Panc1 (cell line): ENCODE measurements around the gene POLR2F. TPM values are rescaled to one million over a fixed set of nuclear protein-coding genes. Genes with fewer than 3 reads are reported as not detected.

ENCODE experiments used
- ATAC-seq: fragments of 200-7000 bp; cut with Tn5 transposase; 2 replicates; pipeline ENCODE4 v1.9.1; 2020; ENCODE audit warnings: mild to moderate bottlenecking, moderate library complexity
- BruUV-seq: library from RNA; stranded (reverse); fragments of 400-500 nt; replicated peaks from 2 replicates; lab custom pipeline; 2021; lab: Mats Ljungman, UMichigan
- CTCF ChIA-PET: fragments of 300-600 bp; sonication (Branson Sonifier 250); formaldehyde crosslinking; loops from one replicate; lab custom pipeline; 2022; ENCODE audit warnings: antibody characterized with exemption; lab: Charles Lee
- POLR2A ChIA-PET: fragments of 300-600 bp; sonication (Branson Sonifier 250); formaldehyde crosslinking; loops from one replicate; lab custom pipeline; 2022; ENCODE audit warnings: antibody characterized with exemption; lab: Charles Lee
- DNase-seq: peaks from one replicate; pipeline ENCODE4 v3.0.0-alpha.2; 2010; ENCODE audit warnings: low read depth, low spot score
- H3K27ac ChIP-seq: 2 replicates; pipeline ENCODE4 v1.5.1; 2011; ENCODE audit warnings: mild to moderate bottlenecking, low read length, inconsistent platforms
- H3K27me3 ChIP-seq: fragments of 200-500 bp; sonication (Bioruptor generic); 2 replicates; pipeline ENCODE4 v1.6.0; 2014; ENCODE audit warnings: low read length, inconsistent platforms; ENCODE audit not compliant: control insufficient read depth, insufficient read depth
- H3K36me3 ChIP-seq: fragments of 200-500 bp; sonication (Bioruptor generic); 2 replicates; pipeline ENCODE4 v1.5.1; 2014; ENCODE audit warnings: inconsistent platforms, mild to moderate bottlenecking, low read length, moderate library complexity; ENCODE audit not compliant: control insufficient read depth, insufficient read depth
- H3K4me1 ChIP-seq: 2 replicates; pipeline ENCODE4 v1.5.1; 2011; ENCODE audit warnings: inconsistent platforms, mild to moderate bottlenecking, low read length, moderate library complexity; ENCODE audit not compliant: control insufficient read depth, insufficient read depth
- H3K4me3 ChIP-seq, 2 experiments: 2 replicates each; pipeline ENCODE4 v1.5.1; 2011 to 2012; ENCODE audit warnings: low read depth in 2 of 2, low read length in 2 of 2, mild to moderate bottlenecking in 2 of 2, inconsistent platforms in 1 of 2, moderate library complexity in 1 of 2
- H3K9me3 ChIP-seq: fragments of 200-500 bp; sonication (Bioruptor generic); 2 replicates; pipeline ENCODE4 v1.5.1; 2014; ENCODE audit warnings: low read depth, mild to moderate bottlenecking, inconsistent platforms, low read length, moderate library complexity; ENCODE audit not compliant: control insufficient read depth, insufficient read depth
- POLR2AphosphoS5 ChIP-seq: IDR thresholded peaks from 2 replicates; pipeline ENCODE4 v1.6.1; 2012; ENCODE audit warnings: mild to moderate bottlenecking, low read depth, low read length, moderate library complexity
- SIN3A ChIP-seq: IDR thresholded peaks from 2 replicates; pipeline ENCODE4 v1.6.1; 2012; ENCODE audit warnings: low read depth, mild to moderate bottlenecking, low read length, moderate library complexity, borderline replicate concordance; ENCODE audit not compliant: insufficient read depth
- TCF7L2 ChIP-seq: IDR thresholded peaks from 2 replicates; pipeline ENCODE4 v1.6.1; 2011; ENCODE audit warnings: mild to moderate bottlenecking, low read depth, low read length, inconsistent platforms
- in situ Hi-C: cut with HindIII; loops from 2 replicates; pipeline ENCODE4 v1.10.0; 2016; ENCODE audit warnings: low sequenced_read_pairs, low pct_unique_long_range_greater_than_20kb
- intact Hi-C: fragments of 100-400 bp; cut with micrococcal nuclease; formaldehyde crosslinking; loops from one replicate; pipeline ENCODE4 v1.10.0; 2022; ENCODE audit not compliant: unreplicated experiment
- total RNA-seq: library from RNA; stranded (reverse); gene quantifications from one replicate; pipeline ENCODE4 v1.2.1, GENCODE V29; 2021; ENCODE audit not compliant: unreplicated experiment
- TF ChIP-seq, protein P1 (sequence below): fragments of 450-650 bp; IDR thresholded peaks from 2 replicates; pipeline ENCODE4 v1.5.1; 2017; ENCODE audit warnings: mild to moderate bottlenecking
- TF ChIP-seq, protein P2 (sequence below), 2 experiments: IDR thresholded peaks; 2 replicates each; pipeline ENCODE4 v1.6.1; 2011 to 2012; ENCODE audit warnings: low read depth in 2 of 2, control low read depth in 1 of 2, low read length in 1 of 2, mild to moderate bottlenecking in 1 of 2, moderate library complexity in 1 of 2; ENCODE audit not compliant: insufficient read depth in 1 of 2

Gene POLR2F
- total RNA-seq, 1 experiment from 2014 or later, result 89.7 TPM

DNA sequence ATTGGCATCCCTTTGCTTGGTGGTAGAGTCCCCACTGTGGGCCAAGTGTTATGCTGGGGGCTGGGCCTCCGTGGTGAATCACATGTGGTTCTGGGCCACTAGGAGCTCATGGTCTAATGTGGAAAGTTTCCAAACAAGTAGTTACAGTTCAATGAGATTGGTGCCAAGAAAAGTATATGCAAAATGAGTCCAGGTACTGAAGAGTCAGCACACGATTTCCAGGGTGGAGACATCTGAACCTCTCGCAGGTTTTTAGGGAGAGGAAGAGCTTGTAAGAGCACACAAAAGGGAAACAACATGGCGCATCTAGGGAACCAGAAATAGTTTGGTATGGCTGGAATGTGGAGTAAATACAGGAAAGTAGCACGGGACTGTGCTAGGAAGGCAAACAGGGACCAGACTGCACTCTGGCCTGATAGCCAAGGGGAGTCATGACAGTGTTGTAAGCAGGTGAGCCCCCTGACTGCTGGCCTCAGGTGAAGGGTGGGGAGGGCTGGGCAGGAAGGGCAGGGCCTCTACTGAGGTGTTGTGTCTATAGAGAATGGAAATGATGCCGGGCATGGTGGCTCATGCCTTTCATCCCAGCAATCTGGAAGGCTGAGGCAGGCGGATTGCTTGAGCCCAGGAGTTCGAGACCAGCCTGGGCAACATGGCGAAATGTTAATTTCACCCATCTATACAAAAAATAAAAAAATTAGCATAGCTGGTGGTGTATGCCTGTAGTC lies 12.6 kb downstream of the POLR2F start:
- ATAC-seq (no peak), DNase-seq (no peak)
- CTCF ChIA-PET, result no interaction called here
- Histone ChIP-seq H3K4me1 (no peaks in the 10 kb centered on the region), H3K27me3 (no peaks in the 10 kb centered on the region), H3K4me3 (no peak overlapping the region), H3K27ac (no peak overlapping the region), H3K9me3 (no peaks in the 10 kb centered on the region), H3K36me3 (no peaks in the 10 kb centered on the region)
- BruUV-seq, result no TSS peak
- intact Hi-C loops (no loop called here), in situ Hi-C loops (no loop called here)
- TF ChIP-seq SIN3A, result no peak
- no peak for TF ChIP-seq POLR2AphosphoS5
- no peak for TF ChIP-seq TCF7L2
- TF ChIP-seq, protein P1, sequence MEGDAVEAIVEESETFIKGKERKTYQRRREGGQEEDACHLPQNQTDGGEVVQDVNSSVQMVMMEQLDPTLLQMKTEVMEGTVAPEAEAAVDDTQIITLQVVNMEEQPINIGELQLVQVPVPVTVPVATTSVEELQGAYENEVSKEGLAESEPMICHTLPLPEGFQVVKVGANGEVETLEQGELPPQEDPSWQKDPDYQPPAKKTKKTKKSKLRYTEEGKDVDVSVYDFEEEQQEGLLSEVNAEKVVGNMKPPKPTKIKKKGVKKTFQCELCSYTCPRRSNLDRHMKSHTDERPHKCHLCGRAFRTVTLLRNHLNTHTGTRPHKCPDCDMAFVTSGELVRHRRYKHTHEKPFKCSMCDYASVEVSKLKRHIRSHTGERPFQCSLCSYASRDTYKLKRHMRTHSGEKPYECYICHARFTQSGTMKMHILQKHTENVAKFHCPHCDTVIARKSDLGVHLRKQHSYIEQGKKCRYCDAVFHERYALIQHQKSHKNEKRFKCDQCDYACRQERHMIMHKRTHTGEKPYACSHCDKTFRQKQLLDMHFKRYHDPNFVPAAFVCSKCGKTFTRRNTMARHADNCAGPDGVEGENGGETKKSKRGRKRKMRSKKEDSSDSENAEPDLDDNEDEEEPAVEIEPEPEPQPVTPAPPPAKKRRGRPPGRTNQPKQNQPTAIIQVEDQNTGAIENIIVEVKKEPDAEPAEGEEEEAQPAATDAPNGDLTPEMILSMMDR, result no peak
- TF ChIP-seq, protein P2, sequence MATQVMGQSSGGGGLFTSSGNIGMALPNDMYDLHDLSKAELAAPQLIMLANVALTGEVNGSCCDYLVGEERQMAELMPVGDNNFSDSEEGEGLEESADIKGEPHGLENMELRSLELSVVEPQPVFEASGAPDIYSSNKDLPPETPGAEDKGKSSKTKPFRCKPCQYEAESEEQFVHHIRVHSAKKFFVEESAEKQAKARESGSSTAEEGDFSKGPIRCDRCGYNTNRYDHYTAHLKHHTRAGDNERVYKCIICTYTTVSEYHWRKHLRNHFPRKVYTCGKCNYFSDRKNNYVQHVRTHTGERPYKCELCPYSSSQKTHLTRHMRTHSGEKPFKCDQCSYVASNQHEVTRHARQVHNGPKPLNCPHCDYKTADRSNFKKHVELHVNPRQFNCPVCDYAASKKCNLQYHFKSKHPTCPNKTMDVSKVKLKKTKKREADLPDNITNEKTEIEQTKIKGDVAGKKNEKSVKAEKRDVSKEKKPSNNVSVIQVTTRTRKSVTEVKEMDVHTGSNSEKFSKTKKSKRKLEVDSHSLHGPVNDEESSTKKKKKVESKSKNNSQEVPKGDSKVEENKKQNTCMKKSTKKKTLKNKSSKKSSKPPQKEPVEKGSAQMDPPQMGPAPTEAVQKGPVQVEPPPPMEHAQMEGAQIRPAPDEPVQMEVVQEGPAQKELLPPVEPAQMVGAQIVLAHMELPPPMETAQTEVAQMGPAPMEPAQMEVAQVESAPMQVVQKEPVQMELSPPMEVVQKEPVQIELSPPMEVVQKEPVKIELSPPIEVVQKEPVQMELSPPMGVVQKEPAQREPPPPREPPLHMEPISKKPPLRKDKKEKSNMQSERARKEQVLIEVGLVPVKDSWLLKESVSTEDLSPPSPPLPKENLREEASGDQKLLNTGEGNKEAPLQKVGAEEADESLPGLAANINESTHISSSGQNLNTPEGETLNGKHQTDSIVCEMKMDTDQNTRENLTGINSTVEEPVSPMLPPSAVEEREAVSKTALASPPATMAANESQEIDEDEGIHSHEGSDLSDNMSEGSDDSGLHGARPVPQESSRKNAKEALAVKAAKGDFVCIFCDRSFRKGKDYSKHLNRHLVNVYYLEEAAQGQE (IDR thresholded peaks at IDR 0.05; ENCODE audit: insufficient read depth in 1 of 2, low read depth in 2 of 2, low read length in 1 of 2), result no peak
- POLR2A ChIA-PET, result no interaction called here

DNA sequence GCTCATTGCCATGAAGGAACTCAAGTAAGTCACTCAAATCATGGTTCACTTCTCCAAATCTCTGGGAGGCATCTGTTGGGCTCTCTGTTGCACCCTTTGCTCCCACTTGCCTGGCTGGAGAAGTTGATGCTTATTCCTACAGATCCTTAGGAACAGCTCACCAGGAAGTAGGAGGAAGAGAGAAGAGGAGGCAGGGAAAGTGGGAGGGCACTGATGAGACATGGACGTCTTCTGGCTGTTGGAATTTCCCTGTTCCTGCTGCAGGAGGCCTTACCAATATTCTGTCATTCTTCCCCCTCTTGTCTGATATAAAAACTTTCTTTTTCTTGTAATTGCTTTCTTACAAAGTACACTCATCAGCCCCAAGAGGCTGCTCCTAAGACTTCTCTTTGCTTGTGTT lies 13.6 kb downstream of the POLR2F start:
- ChIA-PET CTCF (no interaction called here), POLR2A (no interaction called here)
- TF ChIP-seq SIN3A (no peak), TCF7L2 (no peak), POLR2AphosphoS5 (no peak)
- TF ChIP-seq, protein P1, result no peak
- TF ChIP-seq, protein P2 (IDR thresholded peaks at IDR 0.05; ENCODE audit: insufficient read depth in 1 of 2, low read depth in 2 of 2, low read length in 1 of 2), result no peak
- Histone ChIP-seq H3K36me3 (no peaks in the 10 kb centered on the region), H3K27ac (no peak overlapping the region), H3K27me3 (no peaks in the 10 kb centered on the region), H3K4me1 (no peaks in the 10 kb centered on the region), H3K4me3 (no peak overlapping the region), H3K9me3 (no peaks in the 10 kb centered on the region)
- in situ Hi-C loops, result no loop called here
- BruUV-seq, result no TSS peak
- DNase-seq (no peak), ATAC-seq (no peak)
- intact Hi-C loops, result no loop called here
